ENCODE data around the gene CLSTN3.

GRCh38 chr12:7136676-7137075 is 6.5 kb downstream of the CLSTN3 start:
- TF ChIP-seq POLR2A (IDR thresholded peaks at IDR 0.05), result no peak
- no peak for TF ChIP-seq CTCF (IDR thresholded peaks at IDR 0.05)

Measured in thyroid gland (tissue), 4 donors.